OCI-LY1 (cell line): ENCODE data around the gene TMEM88.

Source experiments
- H2AFZ ChIP-seq: fragments of 200-600 bp; sonication (generic), shearing (Covaris generic); 2 replicates; pipeline ENCODE4 v1.6.0; 2014; ENCODE audit warnings: antibody characterized with exemption, mild to moderate bottlenecking, low read length
- H3F3A ChIP-seq: fragments of 200-600 bp; sonication (generic), shearing (Covaris generic); 2 replicates; pipeline ENCODE4 v1.6.0; 2014; ENCODE audit warnings: mild to moderate bottlenecking, antibody characterized with exemption, low read length, moderate library complexity; ENCODE audit not compliant: insufficient read depth
- H3K27ac ChIP-seq: fragments of 200-600 bp; sonication (generic); 2 replicates; pipeline ENCODE4 v1.5.1; 2014; ENCODE audit warnings: low read length, mixed run types, mild to moderate bottlenecking, low read depth; ENCODE audit not compliant: poor library complexity, severe bottlenecking
- H3K27me3 ChIP-seq: fragments of 200-600 bp; sonication (generic); 2 replicates; pipeline ENCODE4 v1.6.0; 2014; ENCODE audit warnings: antibody characterized with exemption, mild to moderate bottlenecking, low read length, moderate library complexity; ENCODE audit not compliant: insufficient read depth
- H3K36me3 ChIP-seq: fragments of 200-600 bp; sonication (generic); 2 replicates; pipeline ENCODE4 v1.6.1; 2014; ENCODE audit warnings: mild to moderate bottlenecking, antibody characterized with exemption, low read length, moderate library complexity, mixed read lengths; ENCODE audit not compliant: insufficient read depth
- H3K4me1 ChIP-seq: fragments of 200-600 bp; sonication (generic); 2 replicates; pipeline ENCODE4 v1.5.1; 2014; ENCODE audit warnings: mild to moderate bottlenecking, low read length, moderate library complexity; ENCODE audit not compliant: insufficient read depth, severe bottlenecking
- H3K4me2 ChIP-seq: fragments of 200-600 bp; sonication (generic), shearing (Covaris generic); 2 replicates; pipeline ENCODE4 v1.6.1; 2014; ENCODE audit warnings: low read length
- H3K4me3 ChIP-seq: fragments of 200-600 bp; sonication (generic); 2 replicates; pipeline ENCODE4 v1.5.1; 2014; ENCODE audit warnings: low read length, low read depth, mild to moderate bottlenecking, mixed read lengths; ENCODE audit not compliant: poor library complexity, severe bottlenecking
- H3K79me2 ChIP-seq: fragments of 200-600 bp; shearing (Covaris generic); 2 replicates; pipeline ENCODE4 v1.6.1; 2016; ENCODE audit warnings: mixed run types, low read length, mixed read lengths; ENCODE audit not compliant: insufficient read depth
- H3K9ac ChIP-seq: fragments of 200-600 bp; sonication (generic), shearing (Covaris generic); 2 replicates; pipeline ENCODE4 v1.6.1; 2014; ENCODE audit warnings: mild to moderate bottlenecking, low read length, mixed read lengths
- H3K9me2 ChIP-seq: fragments of 200-600 bp; sonication (generic), shearing (Covaris generic); 2 replicates; pipeline ENCODE4 v1.6.1; 2014; ENCODE audit warnings: low read depth, mild to moderate bottlenecking, low read length, mixed read lengths
- H3K9me3 ChIP-seq: fragments of 200-600 bp; shearing (Covaris generic); 2 replicates; pipeline ENCODE4 v1.6.1; 2014; ENCODE audit warnings: low read length, mixed read lengths
- H4K20me1 ChIP-seq: fragments of 200-600 bp; sonication (generic), shearing (Covaris generic); 2 replicates; pipeline ENCODE4 v1.6.0; 2016; ENCODE audit warnings: mild to moderate bottlenecking, low read length; ENCODE audit not compliant: insufficient read depth
- CTCF ChIP-seq: fragments of 200-600 bp; sonication (generic), shearing (Covaris generic); IDR thresholded peaks from 2 replicates; pipeline ENCODE4 v1.5.1; 2017; ENCODE audit warnings: mild to moderate bottlenecking, antibody characterized with exemption, low read length, moderate library complexity, mixed read lengths
- EZH2 ChIP-seq: fragments of 200-600 bp; sonication (generic), shearing (Covaris generic); IDR thresholded peaks from 2 replicates; pipeline ENCODE4 v1.8.0; 2017; ENCODE audit warnings: borderline replicate concordance, mixed run types, mild to moderate bottlenecking, antibody characterized with exemption, low read length, moderate library complexity, mixed read lengths

Gene TMEM88

GRCh38 chr17:7833011-7833794 is 21.7 kb upstream of the TMEM88 start:
- no peaks in the 10 kb centered on the region for H4K20me1 ChIP-seq
- peak overlapping the region; percentile 72; the same call in 1 of the 2 replicates for H3K9ac ChIP-seq
- H3K79me2 ChIP-seq = no peaks in the 10 kb centered on the region
- H3K4me1 ChIP-seq = peaks cover 23% of the 10 kb centered on the region
- H3K4me2 ChIP-seq = peak overlapping the region; percentile 79
- no peaks in the 10 kb centered on the region for H3K27me3 ChIP-seq
- TF ChIP-seq CTCF (no peak), EZH2 (no peak)
- H3F3A ChIP-seq = no peaks in the 10 kb centered on the region
- no peaks in the 10 kb centered on the region for H3K9me2 ChIP-seq
- no peaks in the 10 kb centered on the region for H3K36me3 ChIP-seq
- peak overlapping the region; percentile 95 for H3K27ac ChIP-seq
- H3K4me3 ChIP-seq = peak overlapping the region; percentile 68
- H2AFZ ChIP-seq = no peak overlapping the region
- H3K9me3 ChIP-seq = no peaks in the 10 kb centered on the region

GRCh38 chr17:7833795-7834541 is 20.9 kb upstream of the TMEM88 start, which contains the start of gene KDM6B:
KDM6B (plus strand) TSS chr17:7834217; CDS start chr17:7845555, 11,338 bp downstream.
- peak within 1 kb of the TSS; percentile 72 for H3K9ac ChIP-seq
- peak within 1 kb of the TSS; percentile 95 for H3K27ac ChIP-seq
- H3K36me3 ChIP-seq = no peaks in the 10 kb centered on the region

GRCh38 chr17:7834542-7834956 is 20.3 kb upstream of the TMEM88 start:
- no peaks in the 10 kb centered on the region for H4K20me1 ChIP-seq
- no peaks in the 10 kb centered on the region for H3K27me3 ChIP-seq
- peak overlapping the region; percentile 95 for H3K27ac ChIP-seq
- H3K4me2 ChIP-seq = peak overlapping the region; percentile 79
- peak overlapping the region; percentile 72; the same call in 1 of the 2 replicates for H3K9ac ChIP-seq
- peaks cover 35% of the 10 kb centered on the region for H3K4me1 ChIP-seq
- H3F3A ChIP-seq = peaks cover 6% of the 10 kb centered on the region; the same call in 1 of the 2 replicates
- no peaks in the 10 kb centered on the region for H3K9me3 ChIP-seq
- TF ChIP-seq CTCF (no peak), EZH2 (no peak)
- H3K36me3 ChIP-seq = no peaks in the 10 kb centered on the region
- no peak overlapping the region for H2AFZ ChIP-seq
- H3K9me2 ChIP-seq = no peaks in the 10 kb centered on the region
- H3K4me3 ChIP-seq = peak overlapping the region; percentile 68
- no peaks in the 10 kb centered on the region for H3K79me2 ChIP-seq

More at GRCh38 chr17:7833795-7834541, 20.9 kb upstream of the TMEM88 start, which contains the start of gene KDM6B:
- Histone ChIP-seq H3K27me3 (no peaks in the 10 kb centered on the region), H2AFZ (no peak within 1 kb of the TSS), H3K4me3 (peak within 1 kb of the TSS; percentile 68), H3K9me3 (no peaks in the 10 kb centered on the region), H4K20me1 (no peaks in the 10 kb centered on the region), H3K9me2 (no peaks in the 10 kb centered on the region), H3F3A (peaks cover 5% of the 10 kb centered on the region; the same call in 1 of the 2 replicates), H3K4me1 (peaks cover 30% of the 10 kb centered on the region), H3K4me2 (peak within 1 kb of the TSS; percentile 79), H3K79me2 (no peaks in the 10 kb centered on the region)
- no peak for TF ChIP-seq EZH2
- no peak for TF ChIP-seq CTCF
